Measurements from ENCODE around the gene ADARB1. TPM values are rescaled to one million over a fixed set of nuclear protein-coding genes. Genes with fewer than 3 reads are reported as not detected.
"Not testable (repeated sequence)": the region's sequence is repeated elsewhere in the genome, so short reads cannot be mapped to it uniquely, and the experiment has no call there.

ADARB1 gene
- total and polyA plus RNA-seq, 12 donors, result 7.2 to 21.6 (median 16.1) TPM

DNA sequence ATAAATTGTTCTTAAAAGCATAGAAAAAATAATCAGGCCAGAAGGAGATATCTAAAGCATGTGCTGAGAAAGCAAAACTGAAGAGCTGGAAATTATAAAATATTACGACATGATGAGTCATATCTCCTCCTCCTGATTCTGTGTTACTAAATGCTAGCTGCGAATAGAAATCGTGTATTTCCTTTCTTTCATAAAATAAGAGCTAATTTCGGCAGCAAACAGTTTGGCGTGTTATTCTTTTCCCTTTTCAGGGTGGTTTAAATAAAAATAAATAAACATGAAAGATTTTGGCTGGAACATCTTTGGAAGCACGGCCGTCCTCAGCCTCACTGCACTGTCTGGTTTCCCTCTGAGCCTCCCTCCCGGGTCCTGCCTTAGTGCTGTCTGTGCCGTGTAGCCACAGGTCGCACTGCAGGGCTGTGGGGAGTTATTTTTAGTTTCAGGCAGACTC lies 56.0 kb downstream of the ADARB1 start:
- Histone ChIP-seq H3K36me3 (replicated peaks in 1 of 2) (no peaks in the 10 kb centered on the region), H3K4me1 (replicated peaks in 1 of 2) (peaks cover 23 to 56% of the 10 kb centered on the region in 2 donors), H3K4me3 (peak overlapping the region in 2 of 4 donors; percentile 14 to 42), H3K27ac (peak overlapping the region; percentile 42 to 90 (median 81)), H3K9me3 (replicated peaks in 1 of 3) (no peaks in the 10 kb centered on the region), H3K27me3 (no peaks in the 10 kb centered on the region)
- peak in 6 of 7 donors; percentile 49 to 81 (median 71) for DNase-seq
- intact Hi-C loops (cut with DNase I), result loop anchor here in 1 of 2 donors (2.0 to 5.0 kb wide), 2 partner anchors 182 to 238 kb away; no protein-coding TSS in a partner anchor
- TF ChIP-seq POLR2A (IDR thresholded peaks at IDR 0.05), result peak in 1 of 2 donors; percentile 73
- TF ChIP-seq, protein P1, sequence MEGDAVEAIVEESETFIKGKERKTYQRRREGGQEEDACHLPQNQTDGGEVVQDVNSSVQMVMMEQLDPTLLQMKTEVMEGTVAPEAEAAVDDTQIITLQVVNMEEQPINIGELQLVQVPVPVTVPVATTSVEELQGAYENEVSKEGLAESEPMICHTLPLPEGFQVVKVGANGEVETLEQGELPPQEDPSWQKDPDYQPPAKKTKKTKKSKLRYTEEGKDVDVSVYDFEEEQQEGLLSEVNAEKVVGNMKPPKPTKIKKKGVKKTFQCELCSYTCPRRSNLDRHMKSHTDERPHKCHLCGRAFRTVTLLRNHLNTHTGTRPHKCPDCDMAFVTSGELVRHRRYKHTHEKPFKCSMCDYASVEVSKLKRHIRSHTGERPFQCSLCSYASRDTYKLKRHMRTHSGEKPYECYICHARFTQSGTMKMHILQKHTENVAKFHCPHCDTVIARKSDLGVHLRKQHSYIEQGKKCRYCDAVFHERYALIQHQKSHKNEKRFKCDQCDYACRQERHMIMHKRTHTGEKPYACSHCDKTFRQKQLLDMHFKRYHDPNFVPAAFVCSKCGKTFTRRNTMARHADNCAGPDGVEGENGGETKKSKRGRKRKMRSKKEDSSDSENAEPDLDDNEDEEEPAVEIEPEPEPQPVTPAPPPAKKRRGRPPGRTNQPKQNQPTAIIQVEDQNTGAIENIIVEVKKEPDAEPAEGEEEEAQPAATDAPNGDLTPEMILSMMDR (IDR thresholded peaks at IDR 0.05), result no peak
- WGBS, 4 donors, result 1 to 4% (median 2%) methylated on average over 10 of the region's 10 CpGs

DNA sequence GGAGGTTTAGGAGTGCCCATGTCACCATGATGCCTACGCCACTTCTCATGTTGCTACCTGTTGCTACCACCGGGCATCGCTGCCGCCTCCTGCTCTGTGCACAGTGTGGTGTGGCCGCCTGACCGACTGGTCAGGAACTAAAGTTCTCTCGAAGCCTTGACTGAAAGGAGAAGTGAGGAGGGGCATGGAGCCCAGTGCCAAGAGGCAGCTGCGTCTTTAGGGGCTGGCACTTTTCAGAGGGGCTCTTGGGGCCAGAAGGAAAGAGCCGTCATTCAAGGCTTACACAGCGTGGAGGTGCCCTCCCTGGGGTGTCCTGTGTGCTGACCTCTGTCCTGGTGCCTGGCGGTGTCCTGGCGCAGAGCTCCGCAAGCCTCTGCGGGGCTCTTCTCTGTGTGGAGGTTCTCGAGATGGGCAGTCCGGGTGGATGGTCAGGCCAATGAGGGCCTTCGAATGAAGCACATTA lies 57.2 kb downstream of the ADARB1 start:
- Histone ChIP-seq H3K4me1 (replicated peaks in 1 of 2) (peaks cover 23 to 48% of the 10 kb centered on the region in 2 donors), H3K36me3 (replicated peaks in 1 of 2) (no peaks in the 10 kb centered on the region)
- whole genome bisulfite sequencing, 4 donors, result 81 to 90% (median 85%) methylated on average over 13 to 17 of the region's 17 CpGs

DNA sequence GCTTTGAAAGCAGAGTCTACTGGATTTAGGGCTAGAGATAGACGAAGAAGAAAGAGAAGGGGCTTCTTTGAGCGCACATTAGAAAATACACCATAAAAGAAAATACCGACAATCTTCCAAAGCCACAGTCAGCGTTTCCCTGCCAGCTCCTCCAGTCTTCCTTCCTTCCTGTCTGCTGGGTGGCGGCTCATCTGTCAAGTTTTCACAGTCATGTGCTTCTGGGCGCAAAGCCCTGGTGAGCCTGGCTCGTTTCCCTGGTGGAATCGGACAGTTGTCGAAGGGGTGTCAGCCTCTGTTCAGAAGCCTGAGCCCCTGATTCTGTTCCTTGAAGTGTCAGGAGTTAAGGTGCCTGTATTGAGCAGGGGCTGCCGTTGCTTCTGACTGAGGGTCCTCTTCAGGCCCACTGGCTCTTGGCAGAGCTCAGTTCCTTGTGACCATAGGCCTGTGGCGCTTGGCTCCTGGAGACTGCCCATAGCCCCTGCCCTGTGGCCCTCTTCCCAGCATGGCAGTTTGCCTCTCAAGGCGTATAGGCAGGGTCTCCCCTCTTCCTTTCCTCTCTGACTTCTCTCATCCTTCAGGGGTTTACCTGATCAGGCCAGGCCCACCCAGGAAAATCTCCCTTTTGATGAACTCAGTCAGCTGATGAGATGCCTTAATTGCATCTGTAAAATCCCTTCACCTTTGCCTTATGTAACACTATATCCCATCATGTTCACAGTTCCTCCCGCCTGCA lies 58.6 kb downstream of the ADARB1 start:
- Histone ChIP-seq H3K4me3 (no peak overlapping the region), H3K36me3 (replicated peaks in 1 of 2) (no peaks in the 10 kb centered on the region), H3K27me3 (no peaks in the 10 kb centered on the region), H3K27ac (peak overlapping the region in 2 of 5 donors; percentile 46 to 90), H3K4me1 (replicated peaks in 1 of 2) (peaks cover 23 to 48% of the 10 kb centered on the region in 2 donors), H3K9me3 (replicated peaks in 1 of 3) (no peaks in the 10 kb centered on the region)
- intact Hi-C loops (cut with DNase I), result loop anchor here in 1 of 2 donors (5.0 kb wide), 1 partner anchor 241 kb away; no protein-coding TSS in a partner anchor
- TF ChIP-seq, protein P1 (IDR thresholded peaks at IDR 0.05), result no peak
- TF ChIP-seq POLR2A (IDR thresholded peaks at IDR 0.05), result no peak
- WGBS, 4 donors, result 60 to 75% (median 65%) methylated on average over 12 to 13 of the region's 13 CpGs
- peak in 3 of 7 donors; percentile 46 to 61 (median 57) for DNase-seq

More for the DNA sequence above, 57.2 kb downstream of the ADARB1 start:
- H3K4me3 ChIP-seq, result no peak overlapping the region
- TF ChIP-seq, protein P1 (IDR thresholded peaks at IDR 0.05), result no peak
- no peak for TF ChIP-seq POLR2A (IDR thresholded peaks at IDR 0.05)
- peak overlapping the region in 3 of 5 donors; percentile 46 to 90 (median 77) for H3K27ac ChIP-seq
- intact Hi-C loops (cut with DNase I), result loop anchor here in 1 of 2 donors (2.0 to 5.0 kb wide), 2 partner anchors 183 to 239 kb away; no protein-coding TSS in a partner anchor
- no peaks in the 10 kb centered on the region for H3K9me3 ChIP-seq (replicated peaks in 1 of 3)
- peak in 1 of 7 donors; percentile 23 for DNase-seq
- H3K27me3 ChIP-seq, result no peaks in the 10 kb centered on the region

DNA sequence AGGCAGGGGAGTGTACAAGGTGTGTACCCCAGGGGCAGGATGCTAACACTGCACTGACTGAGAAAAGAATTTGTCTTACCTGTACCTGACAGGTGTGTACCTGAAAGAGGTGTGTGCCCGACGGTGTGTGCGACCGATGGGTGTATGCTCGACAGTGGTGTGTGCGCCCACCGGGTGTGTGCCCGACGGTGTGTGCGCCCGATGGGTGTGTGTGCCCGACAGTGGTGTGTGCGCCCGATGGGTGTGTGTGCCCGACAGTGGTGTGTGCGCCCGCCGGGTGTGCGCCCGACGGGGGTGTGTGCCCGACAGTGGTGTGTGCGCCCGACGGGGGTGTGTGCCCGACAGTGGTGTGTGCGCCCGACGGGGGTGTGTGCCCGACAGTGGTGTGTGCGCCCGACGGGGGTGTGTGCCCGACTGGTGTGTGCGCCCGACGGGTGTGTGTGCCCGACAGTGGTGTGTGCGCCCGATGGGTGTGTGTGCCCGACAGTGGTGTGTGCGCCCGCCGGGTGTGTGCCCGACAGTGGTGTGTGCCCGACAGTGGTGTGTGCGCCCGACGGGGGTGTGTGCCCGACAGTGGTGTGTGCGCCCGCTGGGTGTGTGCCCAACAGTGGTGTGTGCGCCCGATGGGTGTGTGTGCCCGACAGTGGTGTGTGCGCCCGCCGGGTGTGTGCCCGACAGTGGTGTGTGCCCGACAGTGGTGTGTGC lies 59.3 kb downstream of the ADARB1 start:
- not testable (repeated sequence) for H3K27me3 ChIP-seq; H3K9me3 ChIP-seq (replicated peaks in 1 of 3); H3K4me3 ChIP-seq; H3K36me3 ChIP-seq (replicated peaks in 1 of 2); DNase-seq
- intact Hi-C loops (cut with DNase I), result loop anchor here in 1 of 2 donors (5.0 kb wide), 1 partner anchor 241 kb away; no protein-coding TSS in a partner anchor
- 91 to 95% (median 93%) methylated on average over 39 to 60 of the region's 60 CpGs for whole genome bisulfite sequencing, 4 donors
- H3K4me1 ChIP-seq (replicated peaks in 1 of 2), result peaks cover 23 to 42% of the 10 kb centered on the region in 2 donors
- H3K27ac ChIP-seq, result peak overlapping the region in 1 of 5 donors; percentile 46
